Skeletal muscle cell (primary cell): ENCODE data around the gene FUT1.
A peak's percentile ranks its signal among the peaks of the same experiment; 100 is the strongest.
"Not testable (repeated sequence)": the region's sequence is repeated elsewhere in the genome, so short reads cannot be mapped to it uniquely, and the experiment has no call there.

Source experiments
- DNase-seq: peaks from one replicate; pipeline ENCODE4 v3.0.0-alpha.2; 2010; ENCODE audit warnings: low read depth
- H3K4me3 ChIP-seq: 2 replicates; pipeline ENCODE4 v1.5.1; 2011; ENCODE audit warnings: low read depth, mild to moderate bottlenecking, control low read depth, low read length, moderate library complexity

FUT1 gene

GRCh38 chr19:48720251-48720612 lies 32.2 kb downstream of the FUT1 start:
- H3K4me3 ChIP-seq: peak overlapping the region; percentile 66

GRCh38 chr19:48719263-48720171 lies 32.9 kb downstream of the FUT1 start, which contains the start of gene MAMSTR:
Gene MAMSTR (minus strand): TSS chr19:48719725. CDS start chr19:48719031, 694 bp downstream.
- no peak for DNase-seq
- peak within 1 kb of the TSS; percentile 66 for H3K4me3 ChIP-seq

More at GRCh38 chr19:48720251-48720612, 32.2 kb downstream of the FUT1 start:
- no peak for DNase-seq

GRCh38 chr19:48718711-48719231 lies 33.7 kb downstream of the FUT1 start:
- DNase-seq: no peak
- peak overlapping the region; percentile 16 for H3K4me3 ChIP-seq

- not testable (repeated sequence) for DNase-seq, H3K4me3 ChIP-seq
Observed at GRCh38 chr19:48718106-48718505, 34.3 kb downstream of the FUT1 start.

GRCh38 chr19:48716562-48717291 lies 35.7 kb downstream of the FUT1 start:
- H3K4me3 ChIP-seq: peak overlapping the region; percentile 62

GRCh38 chr19:48715681-48716171 lies 36.7 kb downstream of the FUT1 start:
- H3K4me3 ChIP-seq: peak overlapping the region; percentile 62
- no peak for DNase-seq

More at GRCh38 chr19:48716562-48717291, 35.7 kb downstream of the FUT1 start:
- peak; percentile 41 for DNase-seq

- H3K4me3 ChIP-seq: peak overlapping the region; percentile 62
- no peak for DNase-seq
Observed at GRCh38 chr19:48714759-48715675, 37.4 kb downstream of the FUT1 start.

GRCh38 chr19:48713864-48714755 lies 38.3 kb downstream of the FUT1 start:
- peak overlapping the region; percentile 83 for H3K4me3 ChIP-seq
- peak; percentile 98 for DNase-seq

- DNase-seq: no peak
- peak overlapping the region; percentile 83 for H3K4me3 ChIP-seq
Observed at GRCh38 chr19:48713041-48713863, 39.2 kb downstream of the FUT1 start.

GRCh38 chr19:48711106-48711662 lies 41.3 kb downstream of the FUT1 start:
- DNase-seq: no peak
- no peak overlapping the region for H3K4me3 ChIP-seq

GRCh38 chr19:48708471-48708870 lies 44.0 kb downstream of the FUT1 start:
- H3K4me3 ChIP-seq: no peak overlapping the region
- no peak for DNase-seq

- H3K4me3 ChIP-seq: no peak overlapping the region
- DNase-seq: no peak
Observed at GRCh38 chr19:48705431-48705830, 47.0 kb downstream of the FUT1 start.

GRCh38 chr19:48703316-48703715 lies 49.1 kb downstream of the FUT1 start:
- no peak for DNase-seq
- no peak overlapping the region for H3K4me3 ChIP-seq

GRCh38 chr19:48702701-48703100 lies 49.7 kb downstream of the FUT1 start:
- no peak overlapping the region for H3K4me3 ChIP-seq
- no peak for DNase-seq

GRCh38 chr19:48698046-48698445 lies 54.4 kb downstream of the FUT1 start:
- DNase-seq: no peak
- no peak overlapping the region for H3K4me3 ChIP-seq
